ENCODE results near the gene LHFPL3. TPM values are rescaled to one million over a fixed set of nuclear protein-coding genes. Genes with fewer than 3 reads are reported as not detected.

Gene LHFPL3
- polyA plus RNA-seq, 2 of the 4 experiments (the other 2 are of a cell fraction) = not detected

DNA sequence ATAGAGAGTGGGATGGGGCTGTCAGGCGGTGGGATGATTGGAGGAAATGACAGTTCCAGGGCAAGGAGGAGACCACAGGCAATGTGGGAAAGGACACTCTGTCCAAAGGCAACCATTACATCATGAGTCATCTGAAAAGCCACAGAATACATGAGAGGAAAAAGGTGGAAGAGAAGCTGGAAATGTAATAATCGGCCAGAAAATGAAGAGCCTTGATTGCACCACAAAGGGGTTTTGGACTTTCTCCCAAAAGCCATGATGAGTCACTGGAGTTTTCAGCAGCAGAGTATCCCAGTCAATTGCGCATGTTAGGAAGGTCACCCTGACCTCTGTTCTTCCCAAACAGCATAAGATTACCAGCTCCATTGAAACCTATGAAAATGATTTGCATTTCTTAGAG is 222.0 kb downstream of the LHFPL3 start:
- ATAC-seq (no peak), FAIRE-seq (no peak), DNase-seq (ENCODE audit: low read depth in 1 of 2, low spot score in 1 of 2) (no peak)
- H3K4me2 ChIP-seq = no peak overlapping the region
- no peak overlapping the region for H3K27ac ChIP-seq
- no peak overlapping the region for H3K4me3 ChIP-seq
- WGBS (ENCODE audit: missing lambda C conversion rate) = 0% methylated on average over 3 of the region's 3 CpGs
- TF ChIP-seq PHF8 (IDR thresholded peaks at IDR 0.05; ENCODE audit: borderline replicate concordance, low read depth) = no peak
- TF ChIP-seq, protein P1, sequence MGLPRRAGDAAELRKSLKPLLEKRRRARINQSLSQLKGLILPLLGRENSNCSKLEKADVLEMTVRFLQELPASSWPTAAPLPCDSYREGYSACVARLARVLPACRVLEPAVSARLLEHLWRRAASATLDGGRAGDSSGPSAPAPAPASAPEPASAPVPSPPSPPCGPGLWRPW (IDR thresholded peaks at IDR 0.05) = no peak
- no peak for TF ChIP-seq ZSCAN20 (CRISPR knock-in tag; IDR thresholded peaks at IDR 0.05)
- TF ChIP-seq SREBF2 (IDR thresholded peaks at IDR 0.05) = no peak
- TF ChIP-seq, protein P2, sequence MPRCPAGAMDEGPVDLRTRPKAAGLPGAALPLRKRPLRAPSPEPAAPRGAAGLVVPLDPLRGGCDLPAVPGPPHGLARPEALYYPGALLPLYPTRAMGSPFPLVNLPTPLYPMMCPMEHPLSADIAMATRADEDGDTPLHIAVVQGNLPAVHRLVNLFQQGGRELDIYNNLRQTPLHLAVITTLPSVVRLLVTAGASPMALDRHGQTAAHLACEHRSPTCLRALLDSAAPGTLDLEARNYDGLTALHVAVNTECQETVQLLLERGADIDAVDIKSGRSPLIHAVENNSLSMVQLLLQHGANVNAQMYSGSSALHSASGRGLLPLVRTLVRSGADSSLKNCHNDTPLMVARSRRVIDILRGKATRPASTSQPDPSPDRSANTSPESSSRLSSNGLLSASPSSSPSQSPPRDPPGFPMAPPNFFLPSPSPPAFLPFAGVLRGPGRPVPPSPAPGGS (IDR thresholded peaks at IDR 0.05) = no peak
- no peak for TF ChIP-seq MAFK (IDR thresholded peaks at IDR 0.05; ENCODE audit: partially characterized antibody)
- no peak for TF ChIP-seq POLR2A (IDR thresholded peaks at IDR 0.05; ENCODE audit: low read length)
- no peak for TF ChIP-seq RAD21 (conservative IDR thresholded peaks at IDR 0.05 in 1 of 2, IDR thresholded peaks at IDR 0.05 in 1 of 2)
- no peak for TF ChIP-seq NFE2L2 (conservative IDR thresholded peaks at IDR 0.05; ENCODE audit: low read length)
- TF ChIP-seq, protein P3, sequence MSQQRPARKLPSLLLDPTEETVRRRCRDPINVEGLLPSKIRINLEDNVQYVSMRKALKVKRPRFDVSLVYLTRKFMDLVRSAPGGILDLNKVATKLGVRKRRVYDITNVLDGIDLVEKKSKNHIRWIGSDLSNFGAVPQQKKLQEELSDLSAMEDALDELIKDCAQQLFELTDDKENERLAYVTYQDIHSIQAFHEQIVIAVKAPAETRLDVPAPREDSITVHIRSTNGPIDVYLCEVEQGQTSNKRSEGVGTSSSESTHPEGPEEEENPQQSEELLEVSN (IDR thresholded peaks at IDR 0.05; ENCODE audit: borderline replicate concordance, low read depth) = no peak
- TF ChIP-seq EP300 (IDR thresholded peaks at IDR 0.05) = no peak
- TF ChIP-seq, protein P4, sequence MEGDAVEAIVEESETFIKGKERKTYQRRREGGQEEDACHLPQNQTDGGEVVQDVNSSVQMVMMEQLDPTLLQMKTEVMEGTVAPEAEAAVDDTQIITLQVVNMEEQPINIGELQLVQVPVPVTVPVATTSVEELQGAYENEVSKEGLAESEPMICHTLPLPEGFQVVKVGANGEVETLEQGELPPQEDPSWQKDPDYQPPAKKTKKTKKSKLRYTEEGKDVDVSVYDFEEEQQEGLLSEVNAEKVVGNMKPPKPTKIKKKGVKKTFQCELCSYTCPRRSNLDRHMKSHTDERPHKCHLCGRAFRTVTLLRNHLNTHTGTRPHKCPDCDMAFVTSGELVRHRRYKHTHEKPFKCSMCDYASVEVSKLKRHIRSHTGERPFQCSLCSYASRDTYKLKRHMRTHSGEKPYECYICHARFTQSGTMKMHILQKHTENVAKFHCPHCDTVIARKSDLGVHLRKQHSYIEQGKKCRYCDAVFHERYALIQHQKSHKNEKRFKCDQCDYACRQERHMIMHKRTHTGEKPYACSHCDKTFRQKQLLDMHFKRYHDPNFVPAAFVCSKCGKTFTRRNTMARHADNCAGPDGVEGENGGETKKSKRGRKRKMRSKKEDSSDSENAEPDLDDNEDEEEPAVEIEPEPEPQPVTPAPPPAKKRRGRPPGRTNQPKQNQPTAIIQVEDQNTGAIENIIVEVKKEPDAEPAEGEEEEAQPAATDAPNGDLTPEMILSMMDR (IDR thresholded peaks at IDR 0.05) = no peak
- TF ChIP-seq JUNB (IDR thresholded peaks at IDR 0.05) = no peak
- no peak for TF ChIP-seq KDM1A (IDR thresholded peaks at IDR 0.05; ENCODE audit: low read depth)
- no peak for TF ChIP-seq FOSL2 (IDR thresholded peaks at IDR 0.05)
- no peak for TF ChIP-seq FOSL2 (CRISPR knock-in tag; IDR thresholded peaks at IDR 0.05)
- no peak for TF ChIP-seq EHF (CRISPR knock-in tag; IDR thresholded peaks at IDR 0.05)
- TF ChIP-seq HOXB13 (CRISPR knock-in tag; IDR thresholded peaks at IDR 0.05; ENCODE audit: low read depth) = no peak
- no peak for TF ChIP-seq HOXB5 (CRISPR knock-in tag; IDR thresholded peaks at IDR 0.05)
- TF ChIP-seq CBX8 (IDR thresholded peaks at IDR 0.05) = no peak
- TF ChIP-seq MAZ (IDR thresholded peaks at IDR 0.05; ENCODE audit: borderline replicate concordance, low read depth, low read length) = no peak
- no peaks in the 10 kb centered on the region for H3K4me1 ChIP-seq
- ChIA-PET CTCF (no interaction called here), POLR2A (no interaction called here)
- H3K9me3 ChIP-seq = no peaks in the 10 kb centered on the region

DNA sequence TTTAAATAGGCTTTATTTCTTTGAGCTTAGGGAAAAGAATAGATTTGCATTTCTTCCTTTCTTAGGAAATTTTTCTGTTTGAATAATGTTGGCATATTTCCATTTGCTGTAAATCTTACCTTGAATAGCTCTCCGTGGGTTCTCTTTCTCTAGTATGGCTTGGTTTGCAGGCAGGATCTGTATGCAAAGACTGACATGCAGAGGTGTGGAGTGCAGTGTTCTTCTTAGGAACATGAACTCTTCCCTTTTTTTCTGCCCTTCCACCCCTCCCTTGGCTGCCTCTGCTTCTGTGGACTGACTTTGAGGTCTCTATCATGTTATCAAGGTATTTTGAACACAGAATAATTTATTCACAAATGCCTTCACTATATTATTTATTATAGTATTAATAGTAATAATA is 222.8 kb downstream of the LHFPL3 start:
- DNase-seq (ENCODE audit: low read depth in 1 of 2, low spot score in 1 of 2) (no peak), FAIRE-seq (no peak), ATAC-seq (no peak)
- Histone ChIP-seq H3K4me1 (no peaks in the 10 kb centered on the region), H3K9me3 (no peaks in the 10 kb centered on the region), H3K4me3 (no peak overlapping the region), H3K4me2 (no peak overlapping the region), H3K27ac (no peak overlapping the region)
- POLR2A ChIA-PET = no interaction called here
- CTCF ChIA-PET = no interaction called here
- WGBS (ENCODE audit: missing lambda C conversion rate) = 0% methylated on average over 1 of the region's 1 CpG
- TF ChIP-seq EP300 (IDR thresholded peaks at IDR 0.05) (no peak), POLR2AphosphoS2 (conservative IDR thresholded peaks at IDR 0.05; ENCODE audit: low read length) (no peak), ZC3H11A (IDR thresholded peaks at IDR 0.05) (no peak), RARB (CRISPR knock-in tag; IDR thresholded peaks at IDR 0.05) (no peak)
- TF ChIP-seq, protein P5, sequence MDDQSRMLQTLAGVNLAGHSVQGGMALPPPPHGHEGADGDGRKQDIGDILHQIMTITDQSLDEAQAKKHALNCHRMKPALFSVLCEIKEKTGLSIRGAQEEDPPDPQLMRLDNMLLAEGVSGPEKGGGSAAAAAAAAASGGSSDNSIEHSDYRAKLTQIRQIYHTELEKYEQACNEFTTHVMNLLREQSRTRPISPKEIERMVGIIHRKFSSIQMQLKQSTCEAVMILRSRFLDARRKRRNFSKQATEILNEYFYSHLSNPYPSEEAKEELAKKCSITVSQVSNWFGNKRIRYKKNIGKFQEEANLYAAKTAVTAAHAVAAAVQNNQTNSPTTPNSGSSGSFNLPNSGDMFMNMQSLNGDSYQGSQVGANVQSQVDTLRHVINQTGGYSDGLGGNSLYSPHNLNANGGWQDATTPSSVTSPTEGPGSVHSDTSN (IDR thresholded peaks at IDR 0.05) = no peak
- TF ChIP-seq, protein P6, sequence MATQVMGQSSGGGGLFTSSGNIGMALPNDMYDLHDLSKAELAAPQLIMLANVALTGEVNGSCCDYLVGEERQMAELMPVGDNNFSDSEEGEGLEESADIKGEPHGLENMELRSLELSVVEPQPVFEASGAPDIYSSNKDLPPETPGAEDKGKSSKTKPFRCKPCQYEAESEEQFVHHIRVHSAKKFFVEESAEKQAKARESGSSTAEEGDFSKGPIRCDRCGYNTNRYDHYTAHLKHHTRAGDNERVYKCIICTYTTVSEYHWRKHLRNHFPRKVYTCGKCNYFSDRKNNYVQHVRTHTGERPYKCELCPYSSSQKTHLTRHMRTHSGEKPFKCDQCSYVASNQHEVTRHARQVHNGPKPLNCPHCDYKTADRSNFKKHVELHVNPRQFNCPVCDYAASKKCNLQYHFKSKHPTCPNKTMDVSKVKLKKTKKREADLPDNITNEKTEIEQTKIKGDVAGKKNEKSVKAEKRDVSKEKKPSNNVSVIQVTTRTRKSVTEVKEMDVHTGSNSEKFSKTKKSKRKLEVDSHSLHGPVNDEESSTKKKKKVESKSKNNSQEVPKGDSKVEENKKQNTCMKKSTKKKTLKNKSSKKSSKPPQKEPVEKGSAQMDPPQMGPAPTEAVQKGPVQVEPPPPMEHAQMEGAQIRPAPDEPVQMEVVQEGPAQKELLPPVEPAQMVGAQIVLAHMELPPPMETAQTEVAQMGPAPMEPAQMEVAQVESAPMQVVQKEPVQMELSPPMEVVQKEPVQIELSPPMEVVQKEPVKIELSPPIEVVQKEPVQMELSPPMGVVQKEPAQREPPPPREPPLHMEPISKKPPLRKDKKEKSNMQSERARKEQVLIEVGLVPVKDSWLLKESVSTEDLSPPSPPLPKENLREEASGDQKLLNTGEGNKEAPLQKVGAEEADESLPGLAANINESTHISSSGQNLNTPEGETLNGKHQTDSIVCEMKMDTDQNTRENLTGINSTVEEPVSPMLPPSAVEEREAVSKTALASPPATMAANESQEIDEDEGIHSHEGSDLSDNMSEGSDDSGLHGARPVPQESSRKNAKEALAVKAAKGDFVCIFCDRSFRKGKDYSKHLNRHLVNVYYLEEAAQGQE (IDR thresholded peaks at IDR 0.05) = no peak
- TF ChIP-seq, protein P1 (IDR thresholded peaks at IDR 0.05) = no peak
- TF ChIP-seq, protein P7, sequence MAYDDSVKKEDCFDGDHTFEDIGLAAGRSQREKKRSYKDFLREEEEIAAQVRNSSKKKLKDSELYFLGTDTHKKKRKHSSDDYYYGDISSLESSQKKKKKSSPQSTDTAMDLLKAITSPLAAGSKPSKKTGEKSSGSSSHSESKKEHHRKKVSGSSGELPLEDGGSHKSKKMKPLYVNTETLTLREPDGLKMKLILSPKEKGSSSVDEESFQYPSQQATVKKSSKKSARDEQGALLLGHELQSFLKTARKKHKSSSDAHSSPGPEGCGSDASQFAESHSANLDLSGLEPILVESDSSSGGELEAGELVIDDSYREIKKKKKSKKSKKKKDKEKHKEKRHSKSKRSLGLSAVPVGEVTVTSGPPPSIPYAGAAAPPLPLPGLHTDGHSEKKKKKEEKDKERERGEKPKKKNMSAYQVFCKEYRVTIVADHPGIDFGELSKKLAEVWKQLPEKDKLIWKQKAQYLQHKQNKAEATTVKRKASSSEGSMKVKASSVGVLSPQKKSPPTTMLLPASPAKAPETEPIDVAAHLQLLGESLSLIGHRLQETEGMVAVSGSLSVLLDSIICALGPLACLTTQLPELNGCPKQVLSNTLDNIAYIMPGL (CRISPR knock-in tag; IDR thresholded peaks at IDR 0.05; ENCODE audit: borderline replicate concordance) = no peak
- TF ChIP-seq, protein P8, sequence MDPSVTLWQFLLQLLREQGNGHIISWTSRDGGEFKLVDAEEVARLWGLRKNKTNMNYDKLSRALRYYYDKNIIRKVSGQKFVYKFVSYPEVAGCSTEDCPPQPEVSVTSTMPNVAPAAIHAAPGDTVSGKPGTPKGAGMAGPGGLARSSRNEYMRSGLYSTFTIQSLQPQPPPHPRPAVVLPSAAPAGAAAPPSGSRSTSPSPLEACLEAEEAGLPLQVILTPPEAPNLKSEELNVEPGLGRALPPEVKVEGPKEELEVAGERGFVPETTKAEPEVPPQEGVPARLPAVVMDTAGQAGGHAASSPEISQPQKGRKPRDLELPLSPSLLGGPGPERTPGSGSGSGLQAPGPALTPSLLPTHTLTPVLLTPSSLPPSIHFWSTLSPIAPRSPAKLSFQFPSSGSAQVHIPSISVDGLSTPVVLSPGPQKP (IDR thresholded peaks at IDR 0.05; ENCODE audit: low read depth, low read length) = no peak
